Endothelial cell of umbilical vein (primary cell): Measurements from ENCODE around the gene ENKUR. TPM values are rescaled to one million over a fixed set of nuclear protein-coding genes. Genes with fewer than 3 reads are reported as not detected.

Source experiments
- BruUV-seq: library from RNA; stranded (reverse); fragments of 400-500 nt; replicated peaks from 2 replicates; lab custom pipeline; 2021; lab: Mats Ljungman, UMichigan
- CTCF ChIA-PET: fragments of 300-600, 350-600 bp; sonication (Branson Sonifier 250); formaldehyde crosslinking; loops from one replicate; lab custom pipeline; 2021; ENCODE audit warnings: antibody characterized with exemption, inconsistent platforms; lab: Charles Lee
- POLR2A ChIA-PET: fragments of 300-600, 350-600 bp; sonication (Branson Sonifier 250); formaldehyde crosslinking; loops from one replicate; lab custom pipeline; 2021; ENCODE audit warnings: antibody characterized with exemption, inconsistent platforms; lab: Charles Lee
- DNase-seq: peaks from one replicate; pipeline ENCODE4 v3.0.0-alpha.2; 2011; ENCODE audit warnings: low read depth, low spot score
- FAIRE-seq: peaks from 2 replicates; lab custom pipeline; 2011; peaks lifted over from hg19 to GRCh38; lab: Jason Lieb, UNC
- H2AFZ ChIP-seq: 2 replicates; pipeline ENCODE4 v1.6.0; 2012; ENCODE audit warnings: low read depth, low read length, control low read depth, inconsistent platforms
- H3K27ac ChIP-seq: 2 replicates; pipeline ENCODE4 v1.5.1; 2011; ENCODE audit warnings: low read depth, mild to moderate bottlenecking, control low read depth, low read length, moderate library complexity; ENCODE audit not compliant: insufficient read depth
- H3K27me3 ChIP-seq, 2 experiments: 2 replicates each; pipeline versions ENCODE4 v1.6.0 to v1.6.1; 2011; ENCODE audit warnings: low read length in 2 of 2, mixed read lengths in 1 of 2; ENCODE audit not compliant: control insufficient read depth in 2 of 2, insufficient read depth in 2 of 2
- H3K36me3 ChIP-seq, 2 experiments: 2 replicates in 1 of 2; 3 replicates in 1 of 2; pipeline ENCODE4 v1.5.1; 2011; ENCODE audit warnings: low read length in 2 of 2, mild to moderate bottlenecking in 1 of 2, moderate library complexity in 1 of 2; ENCODE audit not compliant: control insufficient read depth in 2 of 2, insufficient read depth in 2 of 2; ENCODE audit errors: extremely low read depth in 1 of 2
- H3K4me1 ChIP-seq: 3 replicates; pipeline ENCODE4 v1.5.1; 2011; ENCODE audit warnings: mild to moderate bottlenecking, low read length; ENCODE audit not compliant: control insufficient read depth, insufficient read depth; ENCODE audit errors: extremely low read depth
- H3K4me2 ChIP-seq: 2 replicates; pipeline ENCODE4 v1.6.1; 2011; ENCODE audit warnings: low read length, control low read depth, mixed read lengths; ENCODE audit not compliant: insufficient read depth
- H3K4me3 ChIP-seq, 3 experiments: fragments of 200-600 bp in 1 of 3; sonication (generic), shearing (Covaris generic) in 1 of 3; replicated peaks in 1 of 3; 2 replicates each; pipeline ENCODE4 v1.5.1; 2011 to 2016; ENCODE audit warnings: control low read depth in 3 of 3, low read length in 3 of 3, mild to moderate bottlenecking in 2 of 3, inconsistent platforms in 1 of 3, low read depth in 1 of 3, moderate library complexity in 1 of 3; ENCODE audit not compliant: insufficient read depth in 1 of 3
- H3K79me2 ChIP-seq: 2 replicates; pipeline ENCODE4 v1.6.0; 2012; ENCODE audit warnings: low read length, inconsistent platforms; ENCODE audit not compliant: control insufficient read depth, insufficient read depth
- H3K9ac ChIP-seq: replicated peaks from 2 replicates; pipeline ENCODE3; 2011; ENCODE audit warnings: low read length, control low read depth; ENCODE audit not compliant: insufficient read depth; ENCODE audit errors: extremely low read depth
- H3K9me1 ChIP-seq: replicated peaks from 3 replicates; pipeline ENCODE4 v1.6.0; 2011; ENCODE audit warnings: mild to moderate bottlenecking, low read length; ENCODE audit not compliant: control insufficient read depth, insufficient read depth; ENCODE audit errors: extremely low read depth
- H3K9me3 ChIP-seq: replicated peaks from 2 replicates; pipeline ENCODE4 v1.5.1; 2012; ENCODE audit warnings: low read length, inconsistent platforms; ENCODE audit not compliant: control insufficient read depth, insufficient read depth
- H4K20me1 ChIP-seq: replicated peaks from 2 replicates; pipeline ENCODE3; 2011; ENCODE audit warnings: mild to moderate bottlenecking, low read length; ENCODE audit not compliant: control insufficient read depth, insufficient read depth; ENCODE audit errors: extremely low read depth
- EZH2 ChIP-seq: IDR thresholded peaks from 2 replicates; pipeline ENCODE4 v1.6.1; 2012; ENCODE audit warnings: borderline replicate concordance, low read depth, mild to moderate bottlenecking, moderate library complexity, low read length, inconsistent platforms; ENCODE audit not compliant: severe bottlenecking
- FOS ChIP-seq: IDR thresholded peaks from 2 replicates; pipeline ENCODE4 v1.6.1; 2011; ENCODE audit warnings: mild to moderate bottlenecking, low read length, moderate library complexity, borderline replicate concordance; ENCODE audit not compliant: insufficient read depth
- GATA2 ChIP-seq: IDR thresholded peaks from 2 replicates; pipeline ENCODE4 v1.7.0; 2011; ENCODE audit warnings: low read depth, mild to moderate bottlenecking, moderate library complexity, mixed read lengths, low read length; ENCODE audit not compliant: insufficient read length, insufficient read depth
- JUN ChIP-seq: IDR thresholded peaks from 2 replicates; pipeline ENCODE4 v1.6.1; 2011; ENCODE audit warnings: borderline replicate concordance, low read depth; ENCODE audit not compliant: insufficient read length, insufficient read depth
- MYC ChIP-seq: IDR thresholded peaks from one replicate; pipeline ENCODE4 v1.6.1; 2011; ENCODE audit warnings: mild to moderate bottlenecking, low read depth, low read length
- POLR2A ChIP-seq: IDR thresholded peaks from 2 replicates; pipeline ENCODE4 v1.6.1; 2012; ENCODE audit warnings: low read depth, mild to moderate bottlenecking, control low read depth, low read length
- POLR2AphosphoS5 ChIP-seq: IDR thresholded peaks from 2 replicates; pipeline ENCODE4 v1.6.1; 2012; ENCODE audit warnings: low read depth, mild to moderate bottlenecking, control low read depth, low read length, moderate library complexity; ENCODE audit not compliant: insufficient read depth
- dilution Hi-C: fragments of 300-500 bp; cut with MboI; formaldehyde crosslinking; loops from one replicate; pipeline ENCODE4 v1.15.0; 2019; ENCODE audit warnings: low sequenced_read_pairs; ENCODE audit not compliant: extremely low pct_ligation_motif_present
- intact Hi-C: fragments of 100-400 bp; cut with micrococcal nuclease; formaldehyde crosslinking; loops from one replicate; pipeline ENCODE4 v1.10.0; 2022
- polyA plus RNA-seq, 4 experiments: library from polyadenylated mRNA; depleted of rRNA in 3 of 4; stranded (reverse) in 3 of 4; unstranded in 1 of 4; fragments of >200 nt; gene quantifications; 2 replicates each; pipeline versions ENCODE4 v1.2.1 to v1.2.3, GENCODE V29; 2011 to 2012; ENCODE audit warnings: missing spikeins in 1 of 4
- total RNA-seq: library from RNA; stranded (reverse); gene quantifications from 2 replicates; pipeline ENCODE4 v1.2.3, GENCODE V29; 2021
- TF ChIP-seq, protein P1 (sequence below): IDR thresholded peaks from 2 replicates; pipeline ENCODE4 v1.6.1; 2011; ENCODE audit not compliant: insufficient read depth, insufficient read length
- TF ChIP-seq, protein P2 (sequence below), 2 donors: IDR thresholded peaks; 1 replicate in 1 of 2; 2 replicates in 1 of 2; pipeline ENCODE4 v1.5.1; 2011; ENCODE audit warnings: low read length in 2 of 2, mild to moderate bottlenecking in 2 of 2, moderate library complexity in 2 of 2, control low read depth in 1 of 2, inconsistent platforms in 1 of 2, low read depth in 1 of 2; ENCODE audit not compliant: insufficient read depth in 1 of 2; ENCODE audit errors: extremely low read depth in 1 of 2

ENKUR gene
- total and polyA plus RNA-seq, 2 donors (not counting 3 experiments of a cell fraction or from before 2014, with no cell fraction given), result 0.07 to 0.35 TPM

DNA sequence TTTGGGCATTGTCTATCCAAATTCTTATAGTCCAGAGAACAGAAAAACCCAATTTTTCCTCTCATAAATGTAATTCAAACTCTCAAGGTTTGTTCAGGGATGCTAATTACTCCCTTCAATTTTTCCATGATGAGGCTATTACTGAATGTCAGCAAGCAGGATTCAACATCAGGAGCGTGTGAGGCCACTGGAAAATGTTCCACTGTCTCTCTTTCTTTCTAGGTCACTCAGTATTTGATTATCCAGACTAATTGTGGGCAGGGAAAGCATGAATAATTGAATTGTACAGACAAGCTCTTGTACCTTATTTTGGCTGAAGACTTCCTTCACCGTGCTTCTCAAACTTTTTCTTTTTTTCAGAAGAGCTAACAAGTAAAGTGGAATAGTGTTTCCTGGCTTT lies 31.1 kb upstream of the ENKUR start:
- TF ChIP-seq, protein P1, sequence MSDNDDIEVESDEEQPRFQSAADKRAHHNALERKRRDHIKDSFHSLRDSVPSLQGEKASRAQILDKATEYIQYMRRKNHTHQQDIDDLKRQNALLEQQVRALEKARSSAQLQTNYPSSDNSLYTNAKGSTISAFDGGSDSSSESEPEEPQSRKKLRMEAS, result no peak
- TF ChIP-seq, protein P2, sequence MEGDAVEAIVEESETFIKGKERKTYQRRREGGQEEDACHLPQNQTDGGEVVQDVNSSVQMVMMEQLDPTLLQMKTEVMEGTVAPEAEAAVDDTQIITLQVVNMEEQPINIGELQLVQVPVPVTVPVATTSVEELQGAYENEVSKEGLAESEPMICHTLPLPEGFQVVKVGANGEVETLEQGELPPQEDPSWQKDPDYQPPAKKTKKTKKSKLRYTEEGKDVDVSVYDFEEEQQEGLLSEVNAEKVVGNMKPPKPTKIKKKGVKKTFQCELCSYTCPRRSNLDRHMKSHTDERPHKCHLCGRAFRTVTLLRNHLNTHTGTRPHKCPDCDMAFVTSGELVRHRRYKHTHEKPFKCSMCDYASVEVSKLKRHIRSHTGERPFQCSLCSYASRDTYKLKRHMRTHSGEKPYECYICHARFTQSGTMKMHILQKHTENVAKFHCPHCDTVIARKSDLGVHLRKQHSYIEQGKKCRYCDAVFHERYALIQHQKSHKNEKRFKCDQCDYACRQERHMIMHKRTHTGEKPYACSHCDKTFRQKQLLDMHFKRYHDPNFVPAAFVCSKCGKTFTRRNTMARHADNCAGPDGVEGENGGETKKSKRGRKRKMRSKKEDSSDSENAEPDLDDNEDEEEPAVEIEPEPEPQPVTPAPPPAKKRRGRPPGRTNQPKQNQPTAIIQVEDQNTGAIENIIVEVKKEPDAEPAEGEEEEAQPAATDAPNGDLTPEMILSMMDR (IDR thresholded peaks at IDR 0.05; ENCODE audit: extremely low read depth in 1 of 2, insufficient read depth in 1 of 2, low read depth in 1 of 2, low read length in 2 of 2), result no peak
- TF ChIP-seq FOS (no peak), GATA2 (no peak), MYC (no peak), EZH2 (no peak), POLR2A (no peak), POLR2AphosphoS5 (no peak), JUN (no peak)
- H3K4me2 ChIP-seq, result no peak overlapping the region
- ChIA-PET CTCF (interaction anchor here (6.7 kb wide), 1 partner anchor 34 kb away, joined by 34 read pairs; no protein-coding TSS in a partner anchor), POLR2A (no interaction called here)
- no peaks in the 10 kb centered on the region for H3K27me3 ChIP-seq
- no TSS peak for BruUV-seq
- dilution Hi-C loops (no loop called here), intact Hi-C loops (no loop called here)
- no peak overlapping the region for H3K9ac ChIP-seq
- H3K9me1 ChIP-seq, result no peaks in the 10 kb centered on the region
- no peaks in the 10 kb centered on the region for H4K20me1 ChIP-seq
- peaks cover 2% of the 10 kb centered on the region for H3K4me1 ChIP-seq
- H2AFZ ChIP-seq, result no peak overlapping the region
- H3K9me3 ChIP-seq, result no peaks in the 10 kb centered on the region
- no peak for DNase-seq
- no peak for FAIRE-seq
- no peaks in the 10 kb centered on the region for H3K79me2 ChIP-seq
- no peak overlapping the region for H3K27ac ChIP-seq
- H3K36me3 ChIP-seq, result no peaks in the 10 kb centered on the region
- H3K4me3 ChIP-seq, result no peak overlapping the region
